Uterus (tissue), 2 donors: ENCODE data around the gene KCNQ2.

Source experiments
- CTCF ChIP-seq, 4 experiments: fragments of 200-600 bp in 2 of 4; fragments of 450-650 bp in 2 of 4; sonication (generic) in 2 of 4; IDR thresholded peaks; one replicate each; pipeline ENCODE4 v1.5.1; 2016 to 2019; ENCODE audit warnings: antibody characterized with exemption in 4 of 4, mild to moderate bottlenecking in 2 of 4, moderate library complexity in 1 of 4
- POLR2A ChIP-seq, 2 donors: fragments of 450-650 bp; IDR thresholded peaks; one replicate each; pipeline ENCODE4 v1.6.1; 2016; ENCODE audit warnings: antibody characterized with exemption in 2 of 2, mild to moderate bottlenecking in 1 of 2, moderate library complexity in 1 of 2

GRCh38 chr20:63419299-63419698, 53.2 kb downstream of the KCNQ2 start:
- TF ChIP-seq POLR2A (IDR thresholded peaks at IDR 0.05) (no peak), CTCF (IDR thresholded peaks at IDR 0.05) (no peak)
